ENCODE measurements around the gene ZNF557.
"Not testable (repeated sequence)": the region's sequence is repeated elsewhere in the genome, so short reads cannot be mapped to it uniquely, and the experiment has no call there.

DNA sequence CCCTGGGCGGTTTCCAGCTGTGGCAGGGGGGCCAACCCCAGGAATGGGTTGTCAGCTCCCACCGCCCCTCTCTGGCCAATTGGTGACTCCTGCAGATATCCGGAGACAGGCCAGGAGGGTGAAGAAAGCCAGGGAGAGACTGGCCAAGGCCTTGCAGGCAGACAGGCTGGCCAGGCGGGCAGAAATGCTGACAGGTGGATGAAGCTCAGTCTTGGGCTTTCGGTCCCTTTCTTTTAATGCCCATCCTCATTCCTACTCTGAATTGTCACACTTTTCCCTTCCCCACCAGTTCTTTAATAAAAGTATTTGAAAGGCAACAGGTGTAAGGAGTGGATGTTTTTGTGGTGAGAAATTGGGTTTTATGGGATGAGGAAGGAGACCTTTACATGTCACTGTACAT is 18.1 kb upstream of the ZNF557 start:
- TF ChIP-seq TCF12 (IDR thresholded peaks at IDR 0.05; ENCODE audit: low read depth, low read length); PHF8 (conservative IDR thresholded peaks at IDR 0.05; ENCODE audit: low read depth, low read length); EGR1 (IDR thresholded peaks at IDR 0.05; ENCODE audit: borderline replicate concordance, low read depth, low read length): not testable (repeated sequence)
- TF ChIP-seq, protein P1, sequence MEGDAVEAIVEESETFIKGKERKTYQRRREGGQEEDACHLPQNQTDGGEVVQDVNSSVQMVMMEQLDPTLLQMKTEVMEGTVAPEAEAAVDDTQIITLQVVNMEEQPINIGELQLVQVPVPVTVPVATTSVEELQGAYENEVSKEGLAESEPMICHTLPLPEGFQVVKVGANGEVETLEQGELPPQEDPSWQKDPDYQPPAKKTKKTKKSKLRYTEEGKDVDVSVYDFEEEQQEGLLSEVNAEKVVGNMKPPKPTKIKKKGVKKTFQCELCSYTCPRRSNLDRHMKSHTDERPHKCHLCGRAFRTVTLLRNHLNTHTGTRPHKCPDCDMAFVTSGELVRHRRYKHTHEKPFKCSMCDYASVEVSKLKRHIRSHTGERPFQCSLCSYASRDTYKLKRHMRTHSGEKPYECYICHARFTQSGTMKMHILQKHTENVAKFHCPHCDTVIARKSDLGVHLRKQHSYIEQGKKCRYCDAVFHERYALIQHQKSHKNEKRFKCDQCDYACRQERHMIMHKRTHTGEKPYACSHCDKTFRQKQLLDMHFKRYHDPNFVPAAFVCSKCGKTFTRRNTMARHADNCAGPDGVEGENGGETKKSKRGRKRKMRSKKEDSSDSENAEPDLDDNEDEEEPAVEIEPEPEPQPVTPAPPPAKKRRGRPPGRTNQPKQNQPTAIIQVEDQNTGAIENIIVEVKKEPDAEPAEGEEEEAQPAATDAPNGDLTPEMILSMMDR (IDR thresholded peaks at IDR 0.05; ENCODE audit: control extremely low read depth in 1 of 3, insufficient read depth in 1 of 3, low read depth in 1 of 3, low read length in 3 of 3), result not testable (repeated sequence)

All from H1 (cell line).